K562 (cell line): ENCODE measurements around the gene OR2B2. TPM values are rescaled to one million over a fixed set of nuclear protein-coding genes. Genes with fewer than 3 reads are reported as not detected.

Source experiments
- BRCA1 ChIP-seq, 2 experiments: fragments of 450-650 bp in 1 of 2; sonication (generic) in 1 of 2; formaldehyde crosslinking in 1 of 2; IDR thresholded peaks; 2 replicates each; pipeline versions ENCODE4 v1.5.0 to v1.6.1; 2017 to 2020; ENCODE audit warnings: mild to moderate bottlenecking in 1 of 2, missing genetic modification reagents in 1 of 2
- KDM2B ChIP-seq: fragments of 250-450 bp; sonication (Bioruptor Pico); IDR thresholded peaks from 2 replicates; pipeline ENCODE4 v1.8.0; 2021; ENCODE audit warnings: mild to moderate bottlenecking, moderate library complexity
- LCOR ChIP-seq: sonication (generic); formaldehyde crosslinking; IDR thresholded peaks from 2 replicates; pipeline ENCODE4 v1.8.0; 2022; ENCODE audit warnings: mild to moderate bottlenecking, missing genetic modification reagents
- SAFB ChIP-seq: fragments of 200-400 bp; formaldehyde crosslinking; IDR thresholded peaks from 2 replicates; pipeline ENCODE4 v1.6.1; 2017; ENCODE audit warnings: low read depth, low read length, borderline replicate concordance
- SAP30 ChIP-seq: fragments of 200-600 bp; sonication (generic); IDR thresholded peaks from 2 replicates; pipeline ENCODE4 v1.6.1; 2012; ENCODE audit warnings: borderline replicate concordance, low read depth, mild to moderate bottlenecking, moderate library complexity, low read length, control low read depth, inconsistent platforms; ENCODE audit not compliant: insufficient read depth, poor library complexity, severe bottlenecking
- SRF ChIP-seq, 2 experiments: fragments of 250-450, 450-650 bp in 1 of 2; sonication (Bioruptor Pico) in 1 of 2; sonication (generic) in 1 of 2; formaldehyde crosslinking; IDR thresholded peaks; 2 replicates each; pipeline versions ENCODE4 v1.5.0 to v1.5.1; 2020 to 2022; ENCODE audit warnings: mild to moderate bottlenecking in 1 of 2, missing genetic modification reagents in 1 of 2
- TEAD1 ChIP-seq, 2 experiments: fragments of 450-650 bp in 1 of 2; sonication (generic) in 1 of 2; formaldehyde crosslinking; IDR thresholded peaks; 2 replicates each; pipeline versions ENCODE4 v1.4.0 to v1.8.0; 2020 to 2022; ENCODE audit warnings: mild to moderate bottlenecking in 2 of 2, missing genetic modification reagents in 1 of 2
- TRIM24 ChIP-seq, 2 experiments: fragments of 450-650 bp; IDR thresholded peaks; 2 replicates each; pipeline ENCODE4 v1.6.1; 2016
- ZNF134 ChIP-seq: fragments of 250-450 bp; sonication (Bioruptor Pico); conservative IDR thresholded peaks from 2 replicates; pipeline ENCODE4 v1.4.0; 2020
- ZNF239 ChIP-seq: fragments of 250-450 bp; sonication (Bioruptor Pico); IDR thresholded peaks from 2 replicates; pipeline ENCODE4 v1.4.0; 2020; ENCODE audit warnings: mild to moderate bottlenecking
- ZNF384 ChIP-seq: IDR thresholded peaks from 2 replicates; pipeline ENCODE4 v1.6.1; 2012; ENCODE audit warnings: low read depth, low read length, improper control_type of control experiment
- ZNF561 ChIP-seq: fragments of 450-650 bp; formaldehyde crosslinking; conservative IDR thresholded peaks from 2 replicates; pipeline ENCODE4 v1.4.0; 2020; ENCODE audit warnings: mild to moderate bottlenecking, moderate library complexity
- ZNF586 ChIP-seq: fragments of 450-650 bp; formaldehyde crosslinking; conservative IDR thresholded peaks from 2 replicates; pipeline ENCODE4 v1.4.0; 2020; ENCODE audit warnings: mild to moderate bottlenecking, moderate library complexity
- ZNF77 ChIP-seq: fragments of 250-450 bp; sonication (Bioruptor Pico); IDR thresholded peaks from 2 replicates; pipeline ENCODE4 v1.5.0; 2020
- polyA plus RNA-seq, 8 experiments: library from polyadenylated mRNA; depleted of rRNA in 4 of 8; stranded (reverse) in 5 of 8; unstranded in 3 of 8; fragments of >200 nt; fragmentation: Nextera tagmentation in 2 of 8; fragmentation: Illumina TruSeq in 1 of 8; extraction: Ambion mirVana in 2 of 8; extraction: Trizol in 1 of 8; gene quantifications; 2 replicates each; pipeline versions ENCODE4 v1.2.1 to v1.2.3, GENCODE V29; 2011 to 2014; ENCODE audit warnings: inconsistent platforms in 1 of 8, missing spikeins in 1 of 8
- total RNA-seq, 7 experiments: library from RNA; depleted of rRNA in 6 of 7; stranded (reverse); fragments of >200 nt in 6 of 7; fragmentation: Illumina TruSeq in 2 of 7; extraction: Trizol in 2 of 7; gene quantifications; 2 replicates each; pipeline versions ENCODE4 v1.2.1 to v1.2.3, GENCODE V29; 2011 to 2021; ENCODE audit warnings: low replicate concordance in 1 of 7
- TF ChIP-seq, protein P1 (sequence below), 2 experiments: fragments of 200-800 bp in 1 of 2; sonication (Bioruptor generic) in 1 of 2; sonication (generic) in 1 of 2; formaldehyde crosslinking in 1 of 2; IDR thresholded peaks in 1 of 2; conservative IDR thresholded peaks in 1 of 2; 2 replicates each; pipeline versions ENCODE4 v1.5.0 to v1.6.1; 2016 to 2020; ENCODE audit warnings: missing compliant biosample characterization in 1 of 2, missing genetic modification characterization in 1 of 2, missing genetic modification reagents in 1 of 2
- TF ChIP-seq, protein P2 (sequence below), 2 experiments: IDR thresholded peaks; 2 replicates each; pipeline ENCODE4 v1.6.1; 2011; ENCODE audit warnings: borderline replicate concordance in 1 of 2, control low read depth in 1 of 2, low read depth in 1 of 2, low read length in 1 of 2, mild to moderate bottlenecking in 1 of 2, mixed read lengths in 1 of 2, moderate library complexity in 1 of 2; ENCODE audit not compliant: insufficient read depth in 1 of 2, insufficient read length in 1 of 2, poor library complexity in 1 of 2, severe bottlenecking in 1 of 2; ENCODE audit errors: extremely low read depth in 1 of 2
- TF ChIP-seq, protein P3 (sequence below), 2 experiments: fragments of 450-650 bp; IDR thresholded peaks; 2 replicates each; pipeline ENCODE4 v1.6.1; 2018; ENCODE audit warnings: mild to moderate bottlenecking in 2 of 2, low read depth in 1 of 2; ENCODE audit not compliant: partially characterized antibody in 2 of 2

Gene OR2B2
- total and polyA plus RNA-seq, 9 of the 15 experiments (the other 6 are each of a cell fraction or from before 2014, with no cell fraction given) = 0.24 TPM; not detected in 8

DNA sequence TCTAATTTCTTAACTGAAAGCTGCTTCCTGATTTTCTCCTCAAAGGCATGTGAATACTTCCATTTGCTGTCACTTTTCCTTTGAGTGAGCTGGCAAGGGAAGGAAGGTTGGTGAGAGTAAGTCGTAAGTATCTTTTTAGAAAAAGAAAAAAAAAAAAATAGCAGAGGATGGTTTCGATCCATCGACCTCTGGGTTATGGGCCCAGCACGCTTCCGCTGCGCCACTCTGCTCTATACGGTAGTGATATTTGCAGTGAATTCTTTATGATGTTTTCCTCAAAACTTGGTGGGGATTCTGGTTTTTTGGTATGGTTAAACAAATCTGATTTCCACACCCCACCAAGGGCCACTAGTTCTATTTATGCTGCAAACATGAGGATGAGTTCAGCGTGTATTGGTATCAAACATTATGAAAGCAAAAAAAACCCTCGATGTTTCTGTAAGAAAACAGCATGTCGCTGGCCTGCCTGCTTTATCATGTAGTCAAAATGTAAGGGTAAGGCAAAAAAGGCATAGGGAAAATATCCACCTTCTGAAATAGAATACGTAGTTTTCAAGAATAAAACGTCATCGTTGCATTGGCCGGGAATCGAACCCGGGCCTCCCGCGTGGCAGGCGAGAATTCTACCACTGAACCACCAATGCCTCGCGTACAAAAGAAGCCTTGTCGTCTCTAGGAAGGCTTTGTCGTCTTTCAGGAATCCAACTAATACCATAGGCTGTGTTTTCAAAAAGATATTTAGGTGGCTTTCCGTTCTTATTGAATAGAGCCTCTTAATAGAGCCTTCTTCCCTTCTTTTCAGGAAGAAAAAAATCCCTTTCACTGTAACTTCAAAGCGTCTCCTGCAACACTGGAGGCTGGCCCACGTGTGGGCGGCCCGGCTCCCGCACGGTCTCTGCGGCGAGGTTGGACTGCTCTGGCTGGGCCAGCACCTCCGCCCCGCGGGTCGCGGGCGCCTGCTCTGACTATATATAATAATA is 9.6 kb downstream of the OR2B2 start (continued):
- TF ChIP-seq, protein P1, sequence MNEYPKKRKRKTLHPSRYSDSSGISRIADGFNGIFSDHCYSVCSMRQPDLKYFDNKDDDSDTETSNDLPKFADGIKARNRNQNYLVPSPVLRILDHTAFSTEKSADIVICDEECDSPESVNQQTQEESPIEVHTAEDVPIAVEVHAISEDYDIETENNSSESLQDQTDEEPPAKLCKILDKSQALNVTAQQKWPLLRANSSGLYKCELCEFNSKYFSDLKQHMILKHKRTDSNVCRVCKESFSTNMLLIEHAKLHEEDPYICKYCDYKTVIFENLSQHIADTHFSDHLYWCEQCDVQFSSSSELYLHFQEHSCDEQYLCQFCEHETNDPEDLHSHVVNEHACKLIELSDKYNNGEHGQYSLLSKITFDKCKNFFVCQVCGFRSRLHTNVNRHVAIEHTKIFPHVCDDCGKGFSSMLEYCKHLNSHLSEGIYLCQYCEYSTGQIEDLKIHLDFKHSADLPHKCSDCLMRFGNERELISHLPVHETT (CRISPR knock-in tag; conservative IDR thresholded peaks at IDR 0.05 in 1 of 2, IDR thresholded peaks at IDR 0.05 in 1 of 2) = no peak; a peak in 1 of 4 replicates
- TF ChIP-seq BRCA1 (IDR thresholded peaks at IDR 0.05) (no peak), BRCA1 (CRISPR knock-in tag; IDR thresholded peaks at IDR 0.05) (no peak), SRF (CRISPR knock-in tag; IDR thresholded peaks at IDR 0.05) (peak; percentile 48 to 82; a peak in 1 of 4 replicates), ZNF239 (CRISPR knock-in tag) (no peak), ZNF586 (CRISPR knock-in tag) (0 out of 2 replicates have a peak, but pooled peaks have one; percentile 54), KDM2B (CRISPR knock-in tag) (peak; percentile 51; the same call in 1 of the 2 replicates), SAFB (no peak), ZNF77 (CRISPR knock-in tag) (peak; percentile 81; the same call in 1 of the 2 replicates), ZNF384 (peak; percentile 88), ZNF561 (0 out of 2 replicates have a peak, but pooled peaks have one; percentile 41), TEAD1 (CRISPR knock-in tag; IDR thresholded peaks at IDR 0.05) (peak; percentile 61 to 78; a peak in 2 of 4 replicates), SAP30 (no peak), LCOR (CRISPR knock-in tag) (peak; percentile 78), TRIM24 (IDR thresholded peaks at IDR 0.05) (peak in 1 of 2 experiments; percentile 55; a peak in 1 of 4 replicates), ZNF134 (CRISPR knock-in tag) (no peak)
- TF ChIP-seq, protein P2, sequence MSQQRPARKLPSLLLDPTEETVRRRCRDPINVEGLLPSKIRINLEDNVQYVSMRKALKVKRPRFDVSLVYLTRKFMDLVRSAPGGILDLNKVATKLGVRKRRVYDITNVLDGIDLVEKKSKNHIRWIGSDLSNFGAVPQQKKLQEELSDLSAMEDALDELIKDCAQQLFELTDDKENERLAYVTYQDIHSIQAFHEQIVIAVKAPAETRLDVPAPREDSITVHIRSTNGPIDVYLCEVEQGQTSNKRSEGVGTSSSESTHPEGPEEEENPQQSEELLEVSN (IDR thresholded peaks at IDR 0.05; ENCODE audit: borderline replicate concordance in 1 of 2, extremely low read depth in 1 of 2, insufficient read depth in 1 of 2, insufficient read length in 1 of 2, low read depth in 1 of 2, low read length in 1 of 2, poor library complexity in 1 of 2, severe bottlenecking in 1 of 2) = peak; percentile 76 to 81
- TF ChIP-seq, protein P3, sequence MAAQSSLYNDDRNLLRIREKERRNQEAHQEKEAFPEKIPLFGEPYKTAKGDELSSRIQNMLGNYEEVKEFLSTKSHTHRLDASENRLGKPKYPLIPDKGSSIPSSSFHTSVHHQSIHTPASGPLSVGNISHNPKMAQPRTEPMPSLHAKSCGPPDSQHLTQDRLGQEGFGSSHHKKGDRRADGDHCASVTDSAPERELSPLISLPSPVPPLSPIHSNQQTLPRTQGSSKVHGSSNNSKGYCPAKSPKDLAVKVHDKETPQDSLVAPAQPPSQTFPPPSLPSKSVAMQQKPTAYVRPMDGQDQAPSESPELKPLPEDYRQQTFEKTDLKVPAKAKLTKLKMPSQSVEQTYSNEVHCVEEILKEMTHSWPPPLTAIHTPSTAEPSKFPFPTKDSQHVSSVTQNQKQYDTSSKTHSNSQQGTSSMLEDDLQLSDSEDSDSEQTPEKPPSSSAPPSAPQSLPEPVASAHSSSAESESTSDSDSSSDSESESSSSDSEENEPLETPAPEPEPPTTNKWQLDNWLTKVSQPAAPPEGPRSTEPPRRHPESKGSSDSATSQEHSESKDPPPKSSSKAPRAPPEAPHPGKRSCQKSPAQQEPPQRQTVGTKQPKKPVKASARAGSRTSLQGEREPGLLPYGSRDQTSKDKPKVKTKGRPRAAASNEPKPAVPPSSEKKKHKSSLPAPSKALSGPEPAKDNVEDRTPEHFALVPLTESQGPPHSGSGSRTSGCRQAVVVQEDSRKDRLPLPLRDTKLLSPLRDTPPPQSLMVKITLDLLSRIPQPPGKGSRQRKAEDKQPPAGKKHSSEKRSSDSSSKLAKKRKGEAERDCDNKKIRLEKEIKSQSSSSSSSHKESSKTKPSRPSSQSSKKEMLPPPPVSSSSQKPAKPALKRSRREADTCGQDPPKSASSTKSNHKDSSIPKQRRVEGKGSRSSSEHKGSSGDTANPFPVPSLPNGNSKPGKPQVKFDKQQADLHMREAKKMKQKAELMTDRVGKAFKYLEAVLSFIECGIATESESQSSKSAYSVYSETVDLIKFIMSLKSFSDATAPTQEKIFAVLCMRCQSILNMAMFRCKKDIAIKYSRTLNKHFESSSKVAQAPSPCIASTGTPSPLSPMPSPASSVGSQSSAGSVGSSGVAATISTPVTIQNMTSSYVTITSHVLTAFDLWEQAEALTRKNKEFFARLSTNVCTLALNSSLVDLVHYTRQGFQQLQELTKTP (IDR thresholded peaks at IDR 0.05; ENCODE audit: low read depth in 1 of 2, partially characterized antibody in 2 of 2) = peak; percentile 11 to 53
